G401 (cell line): ENCODE data around the gene C16orf90. TPM values are rescaled to one million over a fixed set of nuclear protein-coding genes. Genes with fewer than 3 reads are reported as not detected.

Experiments
- total RNA-seq: library from RNA; depleted of rRNA; stranded (reverse); fragments of >200 nt; shearing (Covaris generic); gene quantifications from 2 replicates; pipeline ENCODE4 v1.2.3, GENCODE V29; 2014; rRNA removed

C16orf90 gene
- total RNA-seq, 1 experiment from 2014 or later, result not detected

Other genes starting within 250 kb of the C16orf90 start
- gene MEFV, start 238.9 kb downstream of the C16orf90 start, total RNA-seq, result not detected in 2 replicates
- 87.5 and 117 TPM in 2 replicates for gene ZNF263, start 212.0 kb downstream of the C16orf90 start, total RNA-seq
- 6.5 and 11.8 TPM in 2 replicates for gene TIGD7, start 190.1 kb downstream of the C16orf90 start, total RNA-seq
- gene ZNF75A, start 190.0 kb downstream of the C16orf90 start, total RNA-seq, result 23.0 and 25.4 TPM in 2 replicates
- not detected in 2 replicates for gene OR2C1, start 139.6 kb downstream of the C16orf90 start, total RNA-seq
- gene ZSCAN32, start 94.5 kb downstream of the C16orf90 start, total RNA-seq, result 30.4 and 31.3 TPM in 2 replicates
- 20.0 and 26.6 TPM in 2 replicates for gene ZNF174, start 94.3 kb downstream of the C16orf90 start, total RNA-seq
- gene ZNF597, start 52.0 kb downstream of the C16orf90 start, total RNA-seq, result 0.18 and 0.61 TPM in 2 replicates
- 5.2 and 35.3 TPM in 2 replicates for gene NAA60, start 51.8 kb downstream of the C16orf90 start, total RNA-seq
- 15.6 and 24.5 TPM in 2 replicates for gene CLUAP1, start 5.5 kb upstream of the C16orf90 start, total RNA-seq
- gene NLRC3, start 81.9 kb upstream of the C16orf90 start, total RNA-seq, result 0.12 TPM in 1 of 2 replicates, not detected in the other
- gene SLX4, start 116.1 kb upstream of the C16orf90 start, total RNA-seq, result 4.8 and 5.9 TPM in 2 replicates
- gene DNASE1, start 159.2 kb upstream of the C16orf90 start, total RNA-seq, result 9.4 and 15.4 TPM in 2 replicates
- 75.6 and 93.8 TPM in 2 replicates for gene TRAP1, start 222.0 kb upstream of the C16orf90 start, total RNA-seq